Hippocampal formation (tissue), 2 donors: ENCODE data around the gene MUC6.
"Not testable (repeated sequence)": the region's sequence is repeated elsewhere in the genome, so short reads cannot be mapped to it uniquely, and the experiment has no call there.

Source experiments
- DNase-seq, 2 donors: peaks; one replicate each; lab custom pipeline; 2025; lab: John Stamatoyannopoulos, UW

MUC6 gene

GRCh38 chr11:986270-986951 lies 50.1 kb downstream of the MUC6 start:
- no peak for DNase-seq

DNA sequence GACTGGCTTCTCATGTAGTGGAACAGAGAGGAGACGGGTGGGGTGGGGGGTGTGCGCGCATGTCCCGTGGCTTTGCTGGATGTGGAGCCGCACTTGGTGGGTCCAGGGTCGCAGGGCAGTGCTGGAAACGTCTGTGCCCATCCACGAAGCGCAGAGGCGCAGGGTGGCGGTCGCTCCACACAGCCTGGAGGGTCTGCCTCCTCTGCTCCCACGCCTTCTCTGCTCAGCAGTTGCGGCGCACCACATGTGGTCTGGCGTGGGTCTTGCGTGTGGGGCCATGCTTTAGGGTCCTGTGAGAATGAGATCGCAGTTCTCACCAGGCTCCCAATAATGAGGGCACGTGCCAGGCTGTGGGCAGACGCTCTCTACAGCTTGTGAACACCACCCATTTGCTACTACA lies 50.7 kb downstream of the MUC6 start:
- no peak for DNase-seq

DNA sequence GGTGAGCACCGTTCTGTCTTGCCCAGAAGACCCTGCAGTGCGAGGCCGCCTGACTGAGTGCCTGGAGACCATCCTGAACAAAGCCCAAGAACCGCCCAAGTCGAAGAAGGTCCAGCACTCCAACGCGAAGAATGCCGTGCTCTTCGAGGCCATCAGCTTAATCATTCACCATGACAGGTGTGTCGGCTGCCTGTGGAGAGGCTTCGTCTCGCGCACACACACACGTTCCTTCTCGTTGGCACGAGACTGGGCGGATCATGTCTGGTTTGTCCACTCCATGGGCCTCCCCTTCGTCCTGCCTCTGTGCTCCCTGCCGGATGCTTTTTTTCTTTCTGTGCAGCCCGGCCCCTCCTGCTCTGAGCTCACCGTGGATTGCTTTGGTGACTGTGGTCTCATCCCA lies 51.1 kb downstream of the MUC6 start:
- DNase-seq, result no peak

DNA sequence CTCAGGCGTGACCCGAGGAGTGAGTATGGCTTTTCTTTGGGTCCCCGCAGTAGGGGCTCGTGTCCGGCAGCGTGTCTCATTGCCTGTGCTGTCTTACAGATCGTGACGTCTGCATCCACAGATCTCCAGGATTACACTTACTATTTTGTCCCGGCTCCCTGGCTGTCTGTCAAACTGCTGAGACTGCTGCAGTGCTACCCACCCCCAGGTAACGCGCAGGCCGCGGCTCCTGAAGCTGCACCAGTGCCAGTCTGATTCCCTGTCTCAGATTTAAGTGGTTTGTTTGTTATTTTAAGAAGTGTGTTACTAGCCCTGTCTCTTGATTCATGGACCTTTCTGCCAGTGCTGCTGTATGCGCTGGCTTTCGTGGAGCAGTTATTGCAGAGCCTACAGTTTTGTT lies 52.0 kb downstream of the MUC6 start:
- no peak for DNase-seq

- DNase-seq, result no peak
Measured at GRCh38 chr11:981764-982163, 54.8 kb downstream of the MUC6 start.

GRCh38 chr11:980438-981357 lies 55.8 kb downstream of the MUC6 start:
- DNase-seq, result no peak

GRCh38 chr11:978781-979180 lies 57.7 kb downstream of the MUC6 start:
- no peak for DNase-seq

- DNase-seq, result no peak
Measured at GRCh38 chr11:977830-978720, 58.4 kb downstream of the MUC6 start.

DNA sequence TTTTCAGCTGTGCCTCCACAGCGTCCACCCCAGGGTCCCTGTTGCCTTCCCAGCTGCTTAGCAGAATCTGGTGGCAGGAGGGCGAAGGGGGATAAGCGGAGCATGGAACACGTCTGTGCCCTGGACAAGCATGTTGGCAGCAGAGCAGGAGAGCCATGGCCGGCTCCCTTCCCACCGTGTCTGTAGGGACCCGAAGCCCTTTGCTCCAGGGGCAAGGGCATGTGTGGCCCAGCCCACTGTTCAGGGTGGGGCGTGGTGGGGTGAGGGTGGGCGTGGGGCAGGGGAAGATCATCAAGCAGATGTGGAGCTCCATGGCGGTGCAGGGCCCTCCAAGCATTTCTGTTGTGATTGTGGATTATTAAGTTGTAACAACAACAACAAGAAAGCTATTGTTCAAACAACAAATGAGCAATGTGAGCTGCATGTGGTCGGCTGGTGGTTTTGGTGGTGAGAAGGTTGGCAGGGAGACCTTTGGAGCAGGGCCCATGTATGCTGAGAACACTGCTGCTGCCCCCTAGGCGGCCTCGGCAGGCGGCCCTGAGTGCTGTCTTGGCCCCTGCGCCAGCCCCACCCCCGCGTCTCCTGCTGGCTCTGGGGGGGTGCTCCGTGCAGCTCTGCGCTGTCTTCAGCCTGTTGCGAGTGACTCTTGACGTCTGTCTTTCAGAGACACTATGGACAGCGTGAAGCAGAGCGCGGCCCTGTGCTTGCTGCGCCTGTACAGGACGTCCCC lies 59.9 kb downstream of the MUC6 start:
- DNase-seq, result peak; percentile 56 to 74

GRCh38 chr11:975827-976226 lies 60.7 kb downstream of the MUC6 start:
- no peak for DNase-seq

DNA sequence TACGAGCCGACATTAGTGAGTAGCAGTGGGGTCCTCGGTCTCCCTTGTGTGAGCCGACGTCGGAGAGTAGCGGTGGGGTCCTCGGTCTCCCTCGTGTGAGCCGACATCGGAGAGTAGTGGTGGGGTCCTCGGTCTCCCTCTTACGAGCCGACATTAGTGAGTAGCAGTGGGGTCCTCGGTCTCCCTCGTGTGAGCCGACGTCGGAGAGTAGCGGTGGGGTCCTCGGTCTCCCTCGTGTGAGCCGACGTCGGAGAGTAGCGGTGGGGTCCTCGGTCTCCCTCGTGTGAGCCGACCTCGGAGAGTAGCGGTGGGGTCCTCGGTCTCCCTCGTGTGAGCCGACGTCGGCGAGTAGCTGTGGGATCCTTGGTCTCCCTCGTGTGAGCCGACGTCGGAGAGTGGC lies 61.1 kb downstream of the MUC6 start:
- not testable (repeated sequence) for DNase-seq

DNA sequence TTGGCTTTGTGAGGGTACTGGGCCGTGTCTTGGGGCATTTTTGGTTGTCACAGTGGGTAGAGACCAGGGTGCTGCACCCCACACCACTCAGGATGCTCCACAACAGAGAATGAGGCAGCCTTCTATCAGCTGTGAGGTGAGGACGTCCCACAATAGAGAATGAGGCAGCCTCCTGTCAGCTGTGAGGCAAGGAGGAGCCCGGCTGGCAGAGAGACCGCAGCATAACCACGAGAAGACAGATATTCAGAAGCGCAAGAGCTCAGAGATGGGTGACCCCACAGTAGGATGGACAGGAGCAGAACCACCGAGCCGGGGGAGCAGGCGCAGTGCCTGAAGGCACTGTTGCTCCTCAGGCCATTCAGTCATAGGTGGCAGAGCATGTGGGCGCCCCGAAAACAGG lies 63.3 kb downstream of the MUC6 start:
- DNase-seq, result no peak

DNA sequence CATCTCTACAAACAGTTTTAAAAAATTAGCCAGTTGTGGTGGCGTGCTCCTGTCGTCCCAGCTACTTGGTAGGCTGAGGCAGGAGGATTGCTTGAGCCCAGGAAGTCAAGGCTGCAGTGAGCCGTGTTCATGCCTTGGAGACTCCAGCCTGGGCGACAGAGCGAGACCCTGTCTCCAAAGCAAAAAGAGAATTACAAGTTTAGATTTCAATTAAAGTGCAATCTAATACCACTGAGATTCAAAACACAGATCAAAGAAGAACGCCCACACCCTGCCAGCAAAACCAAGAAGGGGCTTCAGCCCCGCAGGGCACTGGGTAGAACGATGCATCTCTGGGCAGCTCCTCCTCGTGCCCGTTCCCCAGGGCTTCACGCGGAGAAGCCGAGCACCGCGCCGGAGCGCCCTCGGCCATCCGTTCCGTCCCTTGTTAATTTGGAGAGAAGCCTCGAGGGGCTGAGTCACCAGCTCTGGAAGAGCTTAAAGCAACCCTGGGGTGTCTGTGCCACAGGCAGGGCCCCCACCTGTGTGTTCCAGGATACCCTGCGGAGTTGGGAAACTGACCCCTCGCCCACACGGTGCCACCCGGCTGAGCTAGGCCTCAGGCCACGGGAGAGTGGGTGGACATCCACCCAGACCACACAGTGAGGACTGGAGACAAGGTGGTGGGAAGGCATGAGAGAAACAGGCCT lies 63.9 kb downstream of the MUC6 start:
- DNase-seq, result no peak

DNA sequence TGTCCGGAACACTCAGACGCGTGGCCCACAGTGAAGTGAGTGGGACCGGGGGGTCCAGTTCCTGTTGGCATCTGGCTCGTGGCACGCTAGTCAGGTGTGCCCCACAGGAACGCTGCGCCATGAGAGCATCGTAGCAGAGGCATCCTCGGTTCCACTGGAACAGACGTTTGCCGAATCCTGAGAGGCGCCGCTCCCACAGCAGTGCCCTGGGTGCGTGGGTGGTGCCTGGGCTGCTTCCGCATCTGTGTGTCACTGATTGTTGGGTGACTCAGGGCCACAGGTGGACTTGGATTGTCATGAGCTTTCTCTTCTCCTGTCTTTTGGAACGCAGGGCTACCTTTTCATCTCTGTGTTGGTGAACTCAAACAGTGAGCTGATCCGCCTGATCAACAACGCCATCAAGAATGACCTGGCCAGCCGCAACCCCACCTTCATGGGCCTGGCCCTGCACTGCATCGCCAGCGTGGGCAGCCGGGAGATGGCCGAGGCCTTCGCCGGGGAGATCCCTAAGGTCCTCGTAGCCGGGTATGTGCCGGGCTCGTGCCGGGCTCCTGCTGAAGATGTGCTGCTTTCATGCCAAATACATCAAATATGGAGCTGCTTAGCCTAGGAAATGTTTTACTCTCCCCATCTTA lies 64.7 kb downstream of the MUC6 start:
- no peak for DNase-seq

DNA sequence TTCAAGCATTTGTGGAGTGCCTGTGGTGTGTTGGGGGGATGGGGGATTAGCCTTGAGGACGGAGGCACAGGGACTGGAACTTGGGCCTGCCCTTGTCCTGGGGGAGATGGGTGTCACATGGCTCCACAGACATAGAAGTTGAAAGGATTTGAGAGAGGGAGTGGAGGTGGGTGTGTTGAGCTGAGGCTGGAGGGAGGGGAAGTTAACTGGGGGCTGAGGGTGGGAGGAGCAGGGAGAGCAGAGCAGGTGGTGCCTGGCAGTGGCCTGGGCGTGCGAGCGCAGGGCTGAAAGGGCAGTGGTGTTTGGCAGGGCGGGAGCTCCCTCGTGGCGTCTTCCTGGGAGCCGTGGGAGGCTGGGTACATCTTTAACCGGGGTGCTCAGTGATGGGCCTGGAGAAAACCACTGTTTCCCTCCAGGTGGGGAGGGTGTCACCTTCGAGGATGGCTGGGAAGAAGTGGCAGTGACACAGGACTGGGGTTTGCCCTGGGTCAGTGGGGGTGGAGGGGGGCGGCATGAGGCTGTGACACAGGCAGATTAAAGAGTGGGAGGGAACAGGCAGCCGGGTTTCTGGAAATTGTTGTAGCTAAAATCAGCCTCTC lies 65.3 kb downstream of the MUC6 start:
- DNase-seq, result no peak

DNA sequence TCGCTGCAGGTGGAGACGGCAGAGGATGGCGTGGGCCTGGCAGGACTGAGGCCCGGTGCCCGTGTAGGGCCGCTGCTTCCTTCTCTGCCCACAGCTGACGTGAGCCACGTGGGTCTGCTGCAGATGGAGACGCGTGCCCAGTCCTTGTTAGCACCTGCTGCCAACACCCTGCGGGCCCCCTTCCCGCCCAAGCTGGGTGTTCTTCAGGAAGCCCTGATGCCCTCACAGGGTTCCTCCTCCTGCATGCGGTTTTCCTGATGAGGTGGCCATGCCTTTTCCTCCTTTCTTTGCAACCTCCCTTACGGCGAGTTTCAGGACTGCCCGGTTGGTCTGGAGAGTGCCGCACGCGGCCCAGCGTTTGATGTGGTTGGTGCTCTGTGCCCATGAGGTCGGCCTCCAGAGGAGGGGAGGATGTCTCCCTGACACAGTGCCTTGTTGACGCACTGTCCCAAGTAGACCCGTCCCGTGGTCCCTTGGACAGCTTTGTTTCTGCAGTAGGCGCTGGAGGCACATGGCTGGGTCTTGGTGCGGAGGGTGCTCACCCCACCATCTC lies 66.1 kb downstream of the MUC6 start:
- no peak for DNase-seq

DNA sequence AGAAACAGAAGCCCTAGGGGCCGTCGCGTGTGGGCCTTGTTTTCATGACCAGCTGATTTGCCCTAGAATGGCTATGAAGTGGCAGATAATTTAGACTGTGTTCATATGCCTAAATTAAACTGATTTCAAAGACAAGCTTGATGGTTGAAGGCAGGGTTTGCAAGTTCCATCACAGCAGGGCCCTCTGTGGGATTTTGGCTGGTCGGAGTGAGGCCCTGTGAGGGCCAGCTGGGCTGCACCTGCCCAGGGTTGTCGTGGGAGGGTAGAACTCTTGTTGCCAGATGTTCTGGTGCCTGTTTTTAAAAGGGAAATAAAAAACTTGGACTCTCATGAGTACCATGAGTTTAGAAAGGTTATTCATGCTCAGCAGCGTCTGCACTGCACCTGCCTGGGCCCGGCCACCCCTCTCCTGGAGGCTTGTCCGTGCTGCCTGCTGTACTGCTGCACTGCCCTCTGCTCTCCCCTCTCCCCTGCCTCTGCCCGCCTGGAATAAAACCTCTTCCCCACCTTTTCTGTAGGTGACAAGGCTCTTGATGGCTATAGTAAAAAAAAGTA lies 66.8 kb downstream of the MUC6 start:
- no peak for DNase-seq

DNA sequence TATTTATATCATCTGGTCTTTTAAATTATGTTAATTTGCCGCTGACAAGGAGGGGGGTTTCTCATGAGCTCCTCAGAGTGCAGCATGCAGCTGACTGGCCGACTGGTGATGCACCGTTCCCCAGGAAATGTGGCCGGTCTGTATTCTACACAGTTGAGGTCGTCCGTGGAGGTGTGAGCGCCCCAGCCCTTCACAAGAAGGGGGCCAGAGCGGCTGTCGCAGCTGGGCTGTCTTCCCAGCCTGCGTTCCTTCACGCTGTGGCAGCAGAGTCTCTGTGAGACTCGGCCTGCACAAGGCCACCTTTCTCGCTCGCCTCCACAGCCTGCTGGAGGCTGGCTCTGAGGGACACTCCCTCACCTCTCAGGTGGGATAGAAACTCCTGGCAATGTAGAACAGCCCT lies 67.7 kb downstream of the MUC6 start:
- DNase-seq, result no peak

- DNase-seq, result no peak
Measured at GRCh38 chr11:967995-968751, 68.3 kb downstream of the MUC6 start.
